Caco-2 (cell line): ENCODE measurements around the gene TET3. TPM values are rescaled to one million over a fixed set of nuclear protein-coding genes. Genes with fewer than 3 reads are reported as not detected.

ENCODE experiments used
- BruUV-seq: library from RNA; stranded (reverse); fragments of 400-500 nt; replicated peaks from 2 replicates; lab custom pipeline; 2021; lab: Mats Ljungman, UMichigan
- CTCF ChIA-PET: fragments of 300-600 bp; sonication (Branson Sonifier 250); formaldehyde crosslinking; loops from one replicate; lab custom pipeline; 2022; ENCODE audit warnings: antibody characterized with exemption; lab: Charles Lee
- POLR2A ChIA-PET: fragments of 300-600 bp; sonication (Branson Sonifier 250); formaldehyde crosslinking; loops from one replicate; lab custom pipeline; 2022; ENCODE audit warnings: antibody characterized with exemption; lab: Charles Lee
- DNase-seq, 2 experiments: peaks; one replicate each; pipeline versions ENCODE4 v3.0.0 to v3.0.0-alpha.2; 2020 to 2022
- H3K27me3 ChIP-seq: replicated peaks from 2 replicates; pipeline ENCODE4 v1.6.0; 2011; ENCODE audit warnings: low read length; ENCODE audit not compliant: control insufficient read depth, insufficient read depth
- H3K36me3 ChIP-seq: 2 replicates; pipeline ENCODE4 v1.5.1; 2011; ENCODE audit warnings: low read length; ENCODE audit not compliant: control insufficient read depth, insufficient read depth
- H3K4me1 ChIP-seq: fragments of 250-450 bp; sonication (Bioruptor Pico); 2 replicates; pipeline ENCODE4 v1.5.1; 2020; ENCODE audit warnings: mild to moderate bottlenecking
- H3K4me3 ChIP-seq: 2 replicates; pipeline ENCODE4 v1.5.1; 2011; ENCODE audit warnings: low read depth, mild to moderate bottlenecking, control low read depth, low read length
- H3K9me3 ChIP-seq: fragments of 250-450 bp; sonication (Bioruptor Pico); 2 replicates; pipeline ENCODE4 v1.5.1; 2020; ENCODE audit warnings: mild to moderate bottlenecking, moderate library complexity
- H3K27ac Mint-ChIP-seq: one replicate; pipeline ENCODE4 v1.8.0; 2022; ENCODE audit warnings: mixed read lengths; ENCODE audit not compliant: unreplicated experiment
- H3K27me3 Mint-ChIP-seq: one replicate; pipeline ENCODE4 v1.8.0; 2022; ENCODE audit warnings: mixed read lengths; ENCODE audit not compliant: insufficient read depth, unreplicated experiment
- H3K36me3 Mint-ChIP-seq: one replicate; pipeline ENCODE4 v1.8.0; 2022; ENCODE audit warnings: mild to moderate bottlenecking, mixed read lengths; ENCODE audit not compliant: insufficient read depth, unreplicated experiment
- H3K4me1 Mint-ChIP-seq: one replicate; pipeline ENCODE4 v1.8.0; 2022; ENCODE audit warnings: low read depth, mixed read lengths; ENCODE audit not compliant: unreplicated experiment
- H3K4me3 Mint-ChIP-seq: one replicate; pipeline ENCODE4 v1.8.0; 2022; ENCODE audit warnings: mild to moderate bottlenecking, moderate library complexity, mixed read lengths; ENCODE audit not compliant: unreplicated experiment
- H3K9me3 Mint-ChIP-seq: one replicate; pipeline ENCODE4 v1.8.0; 2022; ENCODE audit warnings: mixed read lengths; ENCODE audit not compliant: unreplicated experiment
- intact Hi-C: fragments of 100-400 bp; cut with micrococcal nuclease; formaldehyde crosslinking; loops from one replicate; pipeline ENCODE4 v1.10.0; 2022; ENCODE audit not compliant: unreplicated experiment
- total RNA-seq: library from RNA; stranded (reverse); gene quantifications from 2 replicates; pipeline ENCODE4 v1.2.3, GENCODE V29; 2022
- TF ChIP-seq, protein P1 (sequence below), 2 experiments: fragments of 200-600 bp in 1 of 2; IDR thresholded peaks; 1 replicate in 1 of 2; 2 replicates in 1 of 2; pipeline versions ENCODE4 v1.5.1 to v1.8.0; 2011 to 2022; ENCODE audit warnings: antibody characterized with exemption in 1 of 2, control low read depth in 1 of 2, inconsistent platforms in 1 of 2, low read depth in 1 of 2, low read length in 1 of 2, mild to moderate bottlenecking in 1 of 2, moderate library complexity in 1 of 2; ENCODE audit not compliant: insufficient read depth in 1 of 2, severe bottlenecking in 1 of 2, unreplicated experiment in 1 of 2

TET3 gene
- total RNA-seq, 1 experiment from 2014 or later: 27.5 TPM

DNA sequence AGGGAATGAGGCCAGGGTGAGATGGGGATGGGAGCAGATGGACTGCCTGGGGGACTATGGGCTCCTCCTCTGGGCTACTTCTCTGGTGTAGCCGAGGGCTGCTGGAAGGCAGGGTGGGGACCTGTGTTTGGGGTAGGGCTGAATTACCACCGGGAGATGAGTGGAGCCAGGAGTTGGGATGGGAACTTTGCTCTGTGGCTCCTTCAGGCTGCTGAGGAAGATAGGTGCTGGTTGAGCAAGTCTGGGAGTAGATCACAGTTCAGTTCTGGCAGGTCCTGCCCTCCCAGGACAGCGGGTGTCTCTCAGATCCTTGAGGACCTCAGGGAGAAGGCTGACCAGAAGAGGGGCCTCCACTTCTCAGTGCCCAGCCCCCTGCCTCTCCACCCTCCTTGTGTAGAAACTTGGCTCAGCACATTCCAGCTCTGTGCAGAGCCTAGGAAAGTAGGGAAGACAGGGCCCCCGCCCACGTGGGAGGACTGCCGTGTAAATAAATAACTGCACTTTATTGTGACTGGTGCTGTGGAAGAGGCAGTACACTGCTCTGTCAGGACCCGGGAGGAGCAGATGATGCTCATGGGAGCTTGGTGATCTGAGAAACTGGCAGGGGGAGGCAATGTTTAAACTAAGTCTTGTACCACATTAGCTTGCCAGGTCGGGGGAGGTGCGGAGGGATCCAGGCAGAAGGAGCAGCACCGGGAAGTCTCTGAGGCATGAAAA lies 15.3 kb downstream of the TET3 start:
- Histone ChIP-seq H3K27me3 (no peaks in the 10 kb centered on the region), H3K36me3 (peaks cover 2% of the 10 kb centered on the region; the same call in 1 of the 2 replicates), H3K4me3 (no peak overlapping the region), H3K9me3 (no peaks in the 10 kb centered on the region), H3K4me1 (peaks cover 23% of the 10 kb centered on the region)
- Mint-ChIP-seq H3K27ac (peak overlapping the region; percentile 68), H3K4me3 (no peak overlapping the region), H3K9me3 (no peaks in the 10 kb centered on the region), H3K27me3 (no peaks in the 10 kb centered on the region), H3K4me1 (peaks cover 34% of the 10 kb centered on the region), H3K36me3 (peaks cover 5% of the 10 kb centered on the region)
- ChIA-PET POLR2A (interaction anchor here (0.7 kb wide), 1 partner anchor 122 kb away, joined by 12 read pairs; no protein-coding TSS in a partner anchor), CTCF (no interaction called here)
- intact Hi-C loops: no loop called here
- no TSS peak for BruUV-seq
- TF ChIP-seq, protein P1, sequence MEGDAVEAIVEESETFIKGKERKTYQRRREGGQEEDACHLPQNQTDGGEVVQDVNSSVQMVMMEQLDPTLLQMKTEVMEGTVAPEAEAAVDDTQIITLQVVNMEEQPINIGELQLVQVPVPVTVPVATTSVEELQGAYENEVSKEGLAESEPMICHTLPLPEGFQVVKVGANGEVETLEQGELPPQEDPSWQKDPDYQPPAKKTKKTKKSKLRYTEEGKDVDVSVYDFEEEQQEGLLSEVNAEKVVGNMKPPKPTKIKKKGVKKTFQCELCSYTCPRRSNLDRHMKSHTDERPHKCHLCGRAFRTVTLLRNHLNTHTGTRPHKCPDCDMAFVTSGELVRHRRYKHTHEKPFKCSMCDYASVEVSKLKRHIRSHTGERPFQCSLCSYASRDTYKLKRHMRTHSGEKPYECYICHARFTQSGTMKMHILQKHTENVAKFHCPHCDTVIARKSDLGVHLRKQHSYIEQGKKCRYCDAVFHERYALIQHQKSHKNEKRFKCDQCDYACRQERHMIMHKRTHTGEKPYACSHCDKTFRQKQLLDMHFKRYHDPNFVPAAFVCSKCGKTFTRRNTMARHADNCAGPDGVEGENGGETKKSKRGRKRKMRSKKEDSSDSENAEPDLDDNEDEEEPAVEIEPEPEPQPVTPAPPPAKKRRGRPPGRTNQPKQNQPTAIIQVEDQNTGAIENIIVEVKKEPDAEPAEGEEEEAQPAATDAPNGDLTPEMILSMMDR (IDR thresholded peaks at IDR 0.05; ENCODE audit: insufficient read depth in 1 of 2, low read depth in 1 of 2, low read length in 1 of 2, severe bottlenecking in 1 of 2, unreplicated experiment in 1 of 2): no peak
- peak; percentile 49 to 66 for DNase-seq

DNA sequence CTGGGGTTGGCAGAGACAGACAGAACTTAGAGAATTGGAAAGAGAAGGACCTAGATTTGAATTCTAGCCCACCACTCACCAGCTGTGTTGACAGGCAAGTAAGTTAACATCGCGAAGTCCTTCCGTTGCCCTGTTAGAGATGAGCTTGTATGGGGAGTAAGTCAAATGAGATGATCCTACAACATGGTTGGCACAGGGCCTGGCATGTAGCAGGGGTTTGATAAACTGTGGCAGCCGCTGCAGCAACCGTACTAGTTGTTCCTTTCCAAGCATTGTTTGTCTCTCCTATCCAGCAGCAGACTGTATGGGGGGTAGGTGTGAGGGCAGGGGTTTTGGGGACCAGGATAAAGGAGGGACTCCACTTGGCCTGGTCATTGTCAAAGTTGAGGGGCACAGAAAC lies 16.0 kb downstream of the TET3 start:
- POLR2A ChIA-PET: interaction anchor here (0.7 kb wide), 1 partner anchor 122 kb away, joined by 12 read pairs; no protein-coding TSS in a partner anchor
- Mint-ChIP-seq H3K9me3 (no peaks in the 10 kb centered on the region), H3K27ac (no peak overlapping the region), H3K4me1 (peaks cover 34% of the 10 kb centered on the region), H3K27me3 (no peaks in the 10 kb centered on the region), H3K36me3 (peaks cover 5% of the 10 kb centered on the region), H3K4me3 (no peak overlapping the region)
- H3K4me3 ChIP-seq: no peak overlapping the region
- DNase-seq: peak in 1 of 2 experiments; percentile 11
- H3K27me3 ChIP-seq: no peaks in the 10 kb centered on the region
- intact Hi-C loops: no loop called here
- H3K4me1 ChIP-seq: peaks cover 23% of the 10 kb centered on the region
- peaks cover 2% of the 10 kb centered on the region; the same call in 1 of the 2 replicates for H3K36me3 ChIP-seq
- H3K9me3 ChIP-seq: no peaks in the 10 kb centered on the region
- TF ChIP-seq, protein P1 (IDR thresholded peaks at IDR 0.05; ENCODE audit: insufficient read depth in 1 of 2, low read depth in 1 of 2, low read length in 1 of 2, severe bottlenecking in 1 of 2, unreplicated experiment in 1 of 2): no peak
- no TSS peak for BruUV-seq
- CTCF ChIA-PET: no interaction called here

DNA sequence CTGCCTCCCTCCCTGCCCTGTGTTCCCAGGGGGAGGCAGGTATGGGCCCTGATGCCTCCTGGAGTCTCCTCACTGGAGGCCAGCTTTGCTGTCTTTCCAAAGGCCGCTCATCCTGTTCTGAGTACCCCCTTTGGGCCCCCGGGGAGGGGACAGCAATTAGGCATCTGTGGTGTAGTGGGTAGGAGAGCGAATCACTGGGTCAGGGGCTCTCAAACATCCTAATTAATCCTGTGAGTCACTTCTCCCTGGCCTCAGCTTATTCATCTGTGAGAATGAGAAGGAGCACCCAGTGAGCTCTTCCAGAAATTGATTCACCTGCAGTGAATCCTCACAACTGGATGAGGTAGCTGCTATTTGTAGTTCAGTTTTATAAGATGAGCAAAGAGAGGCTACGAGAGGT lies 16.4 kb downstream of the TET3 start:
- no peaks in the 10 kb centered on the region for H3K27me3 Mint-ChIP-seq
- Histone ChIP-seq H3K9me3 (no peaks in the 10 kb centered on the region), H3K4me1 (peaks cover 23% of the 10 kb centered on the region), H3K27me3 (no peaks in the 10 kb centered on the region), H3K4me3 (no peak overlapping the region), H3K36me3 (peaks cover 2% of the 10 kb centered on the region; the same call in 1 of the 2 replicates)
- peak in 1 of 2 experiments; percentile 12 for DNase-seq
- peaks cover 5% of the 10 kb centered on the region for H3K36me3 Mint-ChIP-seq
- BruUV-seq: no TSS peak
- TF ChIP-seq, protein P1 (IDR thresholded peaks at IDR 0.05; ENCODE audit: insufficient read depth in 1 of 2, low read depth in 1 of 2, low read length in 1 of 2, severe bottlenecking in 1 of 2, unreplicated experiment in 1 of 2): no peak
- no peaks in the 10 kb centered on the region for H3K9me3 Mint-ChIP-seq
- ChIA-PET POLR2A (interaction anchor here (0.6 kb wide), 1 partner anchor 173 kb away, joined by 3 read pairs; the partner anchor contains the start of gene STAMBP), CTCF (no interaction called here)
- no peak overlapping the region for H3K4me3 Mint-ChIP-seq
- no peak overlapping the region for H3K27ac Mint-ChIP-seq
- peaks cover 34% of the 10 kb centered on the region for H3K4me1 Mint-ChIP-seq
- intact Hi-C loops: no loop called here
